ENCODE data around the gene SDK2.

GRCh38 chr17:73311781-73312641, 332.2 kb downstream of the SDK2 start, which contains the start of gene CDC42EP4:
- peak in 1 of 6 experiments; percentile 6 for TF ChIP-seq CTCF (IDR thresholded peaks at IDR 0.05)
- peak; percentile 98 to 99 for TF ChIP-seq POLR2A (IDR thresholded peaks at IDR 0.05)

All from Peyer's patch (tissue), 4 donors.